ENCODE results near the gene GPX4.
A peak's percentile ranks its signal among the peaks of the same experiment; 100 is the strongest.

GPX4 gene, protein sequence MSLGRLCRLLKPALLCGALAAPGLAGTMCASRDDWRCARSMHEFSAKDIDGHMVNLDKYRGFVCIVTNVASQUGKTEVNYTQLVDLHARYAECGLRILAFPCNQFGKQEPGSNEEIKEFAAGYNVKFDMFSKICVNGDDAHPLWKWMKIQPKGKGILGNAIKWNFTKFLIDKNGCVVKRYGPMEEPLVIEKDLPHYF

DNA sequence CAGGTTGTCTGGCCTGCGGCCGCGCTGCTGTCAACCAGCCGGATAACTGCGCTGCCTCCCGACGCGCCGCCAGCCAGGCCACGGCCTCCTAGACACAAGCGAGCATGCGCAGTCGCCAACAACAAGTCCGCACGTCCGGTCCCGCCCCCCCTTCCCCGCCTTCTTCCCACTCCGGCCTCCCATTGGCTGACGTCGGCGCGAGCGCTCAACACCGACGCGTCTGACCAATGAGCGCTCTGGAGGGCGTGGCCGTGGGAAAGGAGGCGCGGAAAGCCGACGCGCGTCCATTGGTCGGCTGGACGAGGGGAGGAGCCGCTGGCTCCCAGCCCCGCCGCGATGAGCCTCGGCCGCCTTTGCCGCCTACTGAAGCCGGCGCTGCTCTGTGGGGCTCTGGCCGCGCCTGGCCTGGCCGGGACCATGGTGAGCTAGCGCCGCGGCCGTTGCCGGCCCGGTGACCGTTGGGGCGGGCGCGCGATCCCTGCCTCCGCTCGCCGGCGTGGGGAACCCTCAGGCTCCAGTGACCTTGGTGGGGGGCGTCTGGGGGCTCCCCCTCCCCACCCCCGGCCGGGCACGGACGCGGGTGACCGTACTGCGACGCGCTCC lies at the start of gene GPX4:
TSS of gene GPX4 (plus strand) at position 287 of the 603 bp plus-strand sequence. CDS start at position 337, 50 bp downstream.
- DNase-seq (ENCODE audit: low read depth) = peak; percentile 88

DNA sequence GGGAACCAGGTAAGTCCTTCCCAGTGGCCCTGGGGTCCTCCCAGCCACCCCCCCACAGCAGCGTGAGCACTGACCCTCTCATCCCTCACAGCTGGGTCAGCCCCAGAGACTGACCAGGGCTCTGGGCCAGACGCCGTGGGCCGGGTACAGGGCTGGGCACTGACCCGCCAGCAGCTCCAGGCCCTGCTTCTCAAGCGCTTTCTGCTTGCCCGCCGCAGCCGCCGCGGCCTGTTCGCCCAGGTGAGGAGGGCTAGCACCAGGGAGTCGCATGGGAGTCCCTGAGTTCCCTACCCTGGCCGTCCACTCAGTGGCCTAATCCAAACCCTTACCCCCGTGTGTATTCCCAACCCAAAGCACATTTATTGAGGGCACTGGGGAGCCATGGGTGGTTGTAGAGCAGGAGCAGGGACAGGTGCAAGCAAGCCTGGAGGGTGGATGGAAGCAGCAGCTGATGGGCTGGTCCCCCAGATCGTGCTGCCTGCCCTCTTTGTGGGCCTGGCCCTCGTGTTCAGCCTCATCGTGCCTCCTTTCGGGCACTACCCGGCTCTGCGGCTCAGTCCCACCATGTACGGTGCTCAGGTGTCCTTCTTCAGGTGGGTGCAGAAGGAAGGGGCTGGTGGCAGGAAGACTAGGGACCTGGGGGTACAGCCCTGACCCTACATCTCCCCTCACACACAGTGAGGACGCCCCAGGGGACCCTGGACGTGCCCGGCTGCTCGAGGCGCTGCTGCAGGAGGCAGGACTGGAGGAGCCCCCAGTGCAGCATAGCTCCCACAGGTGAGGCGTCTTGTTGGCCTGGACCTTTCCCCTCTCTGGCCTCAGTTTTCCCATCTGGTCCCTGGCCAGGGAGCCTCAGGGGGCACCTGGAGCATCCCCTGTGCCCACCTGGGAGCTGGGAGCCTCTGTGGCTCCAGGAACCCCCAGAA lies 49.4 kb upstream of the GPX4 start:
- no peak for DNase-seq (ENCODE audit: low read depth)

DNA sequence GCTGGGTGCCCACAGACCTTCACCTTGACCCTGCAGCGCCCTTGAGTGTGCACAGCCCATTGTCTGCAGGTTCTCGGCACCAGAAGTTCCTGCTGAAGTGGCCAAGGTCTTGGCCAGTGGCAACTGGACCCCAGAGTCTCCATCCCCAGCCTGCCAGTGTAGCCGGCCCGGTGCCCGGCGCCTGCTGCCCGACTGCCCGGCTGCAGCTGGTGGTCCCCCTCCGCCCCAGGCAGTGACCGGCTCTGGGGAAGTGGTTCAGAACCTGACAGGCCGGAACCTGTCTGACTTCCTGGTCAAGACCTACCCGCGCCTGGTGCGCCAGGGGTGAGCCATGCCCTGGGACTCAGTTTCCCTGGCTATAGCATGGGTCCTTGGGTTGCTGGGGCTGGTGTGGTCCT lies 48.8 kb upstream of the GPX4 start:
- DNase-seq (ENCODE audit: low read depth) = no peak

DNA sequence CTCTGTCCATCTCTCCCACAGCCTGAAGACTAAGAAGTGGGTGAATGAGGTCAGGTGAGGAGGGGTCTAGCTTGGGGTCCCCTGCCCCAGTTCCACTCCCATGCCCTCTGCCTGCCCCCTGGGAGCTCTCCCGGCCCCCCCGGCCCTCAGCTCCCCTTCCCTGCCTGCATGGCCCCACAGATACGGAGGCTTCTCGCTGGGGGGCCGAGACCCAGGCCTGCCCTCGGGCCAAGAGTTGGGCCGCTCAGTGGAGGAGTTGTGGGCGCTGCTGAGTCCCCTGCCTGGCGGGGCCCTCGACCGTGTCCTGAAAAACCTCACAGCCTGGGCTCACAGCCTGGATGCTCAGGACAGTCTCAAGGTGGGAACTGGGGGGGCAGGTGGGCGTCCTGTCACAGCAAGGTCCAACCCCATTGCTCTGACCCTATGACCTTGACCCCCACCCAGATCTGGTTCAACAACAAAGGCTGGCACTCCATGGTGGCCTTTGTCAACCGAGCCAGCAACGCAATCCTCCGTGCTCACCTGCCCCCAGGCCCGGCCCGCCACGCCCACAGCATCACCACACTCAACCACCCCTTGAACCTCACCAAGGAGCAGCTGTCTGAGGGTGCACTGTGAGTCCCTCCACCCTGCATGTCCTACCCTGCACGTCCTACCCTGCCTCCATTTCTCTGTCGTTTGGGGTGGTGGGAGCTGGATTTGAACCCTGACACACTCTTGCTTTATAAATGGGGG lies 47.7 kb upstream of the GPX4 start:
- DNase-seq (ENCODE audit: low read depth) = no peak

DNA sequence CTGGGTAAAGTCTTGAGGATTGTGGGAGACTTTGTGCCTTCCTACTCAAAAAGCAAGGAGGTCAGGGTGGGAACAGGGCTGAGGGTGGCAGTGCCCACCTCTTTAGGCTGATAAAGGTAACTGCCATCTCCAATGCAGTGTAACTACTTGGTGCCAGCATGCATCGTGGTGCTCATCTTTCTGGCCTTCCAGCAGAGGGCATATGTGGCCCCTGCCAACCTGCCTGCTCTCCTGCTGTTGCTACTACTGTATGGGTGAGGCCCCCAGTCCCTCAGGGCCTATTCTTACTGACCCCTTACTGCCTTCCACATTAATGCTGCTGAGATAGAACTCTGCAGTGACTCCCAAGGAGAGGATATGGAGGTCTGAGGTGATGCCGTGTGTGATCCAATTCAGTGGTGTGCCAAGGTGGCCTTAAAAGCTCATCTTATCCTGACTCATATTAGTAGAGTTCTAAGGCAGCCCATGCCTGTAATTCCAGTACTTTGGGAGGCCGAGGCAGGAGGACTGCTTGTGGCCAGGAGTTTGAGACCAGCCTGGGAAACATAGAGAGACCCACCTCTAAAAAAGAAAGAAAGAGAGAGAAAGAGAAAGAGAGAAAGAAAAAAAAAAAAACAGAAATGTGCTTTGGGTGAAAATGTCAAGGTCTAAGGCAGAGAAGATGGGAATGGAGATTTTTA lies 46.5 kb upstream of the GPX4 start:
- no peak for DNase-seq (ENCODE audit: low read depth)

DNA sequence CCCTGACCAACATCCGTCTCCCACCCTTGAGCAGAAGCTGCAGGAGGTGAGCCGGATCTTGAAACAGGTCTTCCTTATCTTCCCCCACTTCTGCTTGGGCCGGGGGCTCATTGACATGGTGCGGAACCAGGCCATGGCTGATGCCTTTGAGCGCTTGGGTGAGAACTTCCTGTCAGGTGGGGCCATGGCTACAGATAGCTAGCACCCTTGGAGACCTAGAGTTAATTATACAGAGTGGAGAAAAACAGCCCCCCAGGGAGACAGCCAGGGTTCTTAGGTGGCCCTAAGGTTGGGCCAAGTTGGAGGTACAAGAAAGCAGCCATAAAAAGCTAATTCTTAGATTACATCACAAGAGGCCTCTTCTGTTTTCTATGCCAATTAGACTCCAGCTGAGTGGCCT lies 45.7 kb upstream of the GPX4 start:
- DNase-seq (ENCODE audit: low read depth) = no peak

DNA sequence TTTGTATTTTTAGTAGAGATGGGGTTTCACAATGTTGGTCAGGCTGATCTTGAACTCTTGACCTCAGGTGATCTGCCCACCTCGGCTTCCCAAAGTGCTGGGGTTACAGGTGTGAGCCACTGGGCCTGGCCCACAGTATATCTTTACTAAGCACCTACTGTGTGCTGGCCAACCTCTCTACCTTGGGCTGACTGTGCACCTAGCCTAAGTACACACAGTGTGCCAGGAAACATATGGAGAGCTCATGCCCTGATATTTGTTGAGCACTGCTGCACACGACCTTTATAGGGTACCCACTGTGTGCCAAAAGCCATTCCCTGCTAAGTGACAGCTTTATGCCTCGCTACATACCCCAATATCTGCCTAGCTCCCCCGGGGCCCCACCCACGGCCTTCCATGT lies 43.1 kb upstream of the GPX4 start:
- DNase-seq (ENCODE audit: low read depth) = no peak

DNA sequence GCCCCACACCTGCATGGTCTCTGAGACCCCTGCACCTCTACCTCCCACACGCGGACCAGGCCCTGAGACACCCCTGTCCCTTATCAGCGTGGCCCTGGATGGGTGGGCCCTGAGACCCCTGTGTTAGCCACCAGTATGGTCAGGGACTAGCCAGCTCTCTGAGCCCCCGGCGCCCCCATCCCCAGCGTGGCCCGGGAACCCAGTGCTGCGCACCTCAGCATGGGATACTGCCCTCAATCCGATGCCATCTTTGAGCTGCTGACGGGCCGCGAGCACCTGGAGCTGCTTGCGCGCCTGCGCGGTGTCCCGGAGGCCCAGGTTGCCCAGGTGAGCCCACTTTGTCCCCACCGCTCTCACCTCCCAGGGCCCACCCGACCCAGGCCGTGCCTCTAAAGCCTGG lies 41.8 kb upstream of the GPX4 start:
- no peak for DNase-seq (ENCODE audit: low read depth)

DNA sequence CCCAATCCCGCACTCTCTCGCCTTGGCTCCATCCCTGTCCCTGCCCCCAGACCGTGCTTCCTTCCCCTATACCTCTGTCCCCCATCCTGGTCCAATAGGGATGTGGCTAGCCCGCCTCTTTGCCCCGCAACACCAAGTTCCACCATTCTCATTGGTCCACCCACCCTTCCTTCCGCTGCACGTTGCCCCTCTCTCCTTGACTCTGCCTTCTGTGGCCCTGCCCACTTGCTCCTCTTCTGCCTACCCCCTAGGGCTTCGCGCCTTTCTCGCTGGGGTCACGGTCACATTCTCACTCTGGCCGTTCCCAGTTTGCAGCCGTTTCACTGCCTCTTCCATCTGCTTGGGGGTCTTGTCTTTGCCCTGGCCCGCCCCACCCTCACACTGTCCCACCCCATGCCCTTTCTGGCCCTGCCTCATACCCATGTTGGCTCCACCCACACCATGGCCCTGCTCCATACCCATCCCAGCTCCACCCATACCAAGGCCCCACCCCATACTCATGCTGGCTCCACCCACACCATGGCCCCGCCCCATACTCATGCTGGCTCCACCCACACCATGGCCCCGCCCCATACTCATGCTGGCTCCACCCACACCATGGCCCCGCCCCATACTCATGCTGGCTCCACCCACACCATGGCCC lies 41.3 kb upstream of the GPX4 start:
- DNase-seq (ENCODE audit: low read depth) = no peak

DNA sequence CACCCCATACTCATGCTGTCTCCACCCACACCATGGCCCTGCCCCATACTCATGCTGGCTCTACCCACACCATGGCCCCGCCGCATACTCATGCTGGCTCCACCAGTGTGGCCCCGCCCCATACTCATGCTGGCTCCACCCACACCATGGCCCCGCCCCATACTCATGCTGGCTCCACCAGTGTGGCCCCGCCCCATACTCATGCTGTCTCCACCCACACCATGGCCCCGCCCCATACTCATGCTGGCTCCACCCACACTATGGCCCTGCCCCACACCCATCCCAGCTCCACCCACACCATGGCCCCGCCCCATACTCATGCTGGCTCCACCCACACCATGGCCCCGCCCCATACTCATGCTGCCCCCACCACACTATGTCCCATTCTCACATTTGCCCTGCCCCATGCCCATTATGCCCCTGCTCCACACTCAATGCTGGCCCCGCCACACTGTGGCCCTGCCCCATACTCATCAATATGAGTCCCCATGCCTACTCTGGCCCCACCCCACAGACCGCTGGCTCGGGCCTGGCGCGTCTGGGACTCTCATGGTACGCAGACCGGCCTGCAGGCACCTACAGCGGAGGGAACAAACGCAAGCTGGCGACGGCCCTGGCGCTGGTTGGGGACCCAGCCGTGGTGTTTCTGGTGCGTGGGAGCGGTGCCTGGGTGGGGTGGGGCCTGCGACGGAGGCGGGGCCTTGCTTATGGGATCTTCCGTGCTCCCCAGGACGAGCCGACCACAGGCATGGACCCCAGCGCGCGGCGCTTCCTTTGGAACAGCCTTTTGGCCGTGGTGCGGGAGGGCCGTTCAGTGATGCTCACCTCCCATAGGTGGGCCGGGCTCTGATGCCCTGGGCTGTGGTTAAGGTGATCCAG lies 40.5 kb upstream of the GPX4 start:
- DNase-seq (ENCODE audit: low read depth) = no peak

DNA sequence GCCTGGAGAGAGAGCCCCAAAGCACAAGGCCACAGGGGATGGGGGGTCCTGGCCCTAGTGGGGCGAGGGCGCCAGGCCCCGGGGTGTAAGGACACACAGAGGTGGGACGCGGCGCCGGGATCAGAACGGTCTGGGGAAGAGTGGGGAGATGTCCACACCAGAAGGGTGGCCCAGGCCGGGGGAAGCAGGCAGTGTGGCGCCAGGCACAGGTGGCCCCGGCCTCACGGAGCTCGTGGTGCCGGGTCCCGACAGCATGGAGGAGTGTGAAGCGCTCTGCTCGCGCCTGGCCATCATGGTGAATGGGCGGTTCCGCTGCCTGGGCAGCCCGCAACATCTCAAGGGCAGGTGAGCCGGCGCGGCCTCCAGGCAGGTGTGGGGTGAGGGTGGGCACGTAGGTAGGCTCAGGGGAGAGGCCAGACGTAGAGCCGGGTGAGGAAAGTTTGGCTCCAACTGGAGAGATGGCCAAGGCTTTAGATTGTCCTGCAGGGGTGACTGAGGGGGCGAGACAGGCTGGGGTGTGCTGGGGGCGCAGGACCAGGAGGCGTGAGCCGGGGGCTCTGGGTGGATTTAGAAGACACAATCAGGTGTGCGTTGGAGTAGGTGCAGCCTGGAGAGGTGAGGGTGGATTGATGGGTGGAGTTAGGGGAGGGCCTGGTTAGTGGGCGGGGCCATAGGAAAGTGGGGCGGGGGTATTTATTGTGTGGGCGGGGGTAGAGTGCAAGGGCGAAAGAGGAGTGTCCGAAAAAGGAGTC lies 39.7 kb upstream of the GPX4 start:
- DNase-seq (ENCODE audit: low read depth) = no peak

DNA sequence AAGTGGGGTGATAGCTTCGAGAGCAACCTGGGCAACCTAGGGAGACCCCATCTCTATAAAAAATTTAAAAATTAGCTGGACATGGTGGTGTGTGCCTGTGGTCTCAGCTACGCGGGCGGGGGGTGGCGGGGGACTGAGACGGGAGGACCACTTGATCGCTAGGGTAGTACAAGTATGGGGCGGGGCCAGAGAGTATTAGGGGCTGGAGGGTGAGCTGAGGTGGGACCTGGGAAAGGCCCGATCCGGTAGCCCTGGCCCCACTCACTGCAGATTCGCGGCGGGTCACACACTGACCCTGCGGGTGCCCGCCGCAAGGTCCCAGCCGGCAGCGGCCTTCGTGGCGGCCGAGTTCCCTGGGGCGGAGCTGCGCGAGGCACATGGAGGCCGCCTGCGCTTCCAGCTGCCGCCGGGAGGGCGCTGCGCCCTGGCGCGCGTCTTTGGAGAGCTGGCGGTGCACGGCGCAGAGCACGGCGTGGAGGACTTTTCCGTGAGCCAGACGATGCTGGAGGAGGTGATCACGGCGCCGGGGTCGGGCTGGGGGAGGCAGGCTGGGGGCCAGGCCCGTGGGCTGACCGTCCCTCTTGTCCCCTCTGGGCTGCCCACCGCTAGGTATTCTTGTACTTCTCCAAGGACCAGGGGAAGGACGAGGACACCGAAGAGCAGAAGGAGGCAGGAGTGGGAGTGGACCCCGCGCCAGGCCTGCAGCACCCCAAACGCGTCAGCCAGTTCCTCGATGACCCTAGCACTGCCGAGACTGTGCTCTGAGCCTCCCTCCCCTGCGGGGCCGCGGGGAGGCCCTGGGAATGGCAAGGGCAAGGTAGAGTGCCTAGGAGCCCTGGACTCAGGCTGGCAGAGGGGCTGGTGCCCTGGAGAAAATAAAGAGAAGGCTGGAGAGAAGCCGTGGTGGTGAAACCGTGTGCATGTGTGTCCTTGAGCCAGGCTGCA lies 38.9 kb upstream of the GPX4 start:
- DNase-seq (ENCODE audit: low read depth) = no peak

DNA sequence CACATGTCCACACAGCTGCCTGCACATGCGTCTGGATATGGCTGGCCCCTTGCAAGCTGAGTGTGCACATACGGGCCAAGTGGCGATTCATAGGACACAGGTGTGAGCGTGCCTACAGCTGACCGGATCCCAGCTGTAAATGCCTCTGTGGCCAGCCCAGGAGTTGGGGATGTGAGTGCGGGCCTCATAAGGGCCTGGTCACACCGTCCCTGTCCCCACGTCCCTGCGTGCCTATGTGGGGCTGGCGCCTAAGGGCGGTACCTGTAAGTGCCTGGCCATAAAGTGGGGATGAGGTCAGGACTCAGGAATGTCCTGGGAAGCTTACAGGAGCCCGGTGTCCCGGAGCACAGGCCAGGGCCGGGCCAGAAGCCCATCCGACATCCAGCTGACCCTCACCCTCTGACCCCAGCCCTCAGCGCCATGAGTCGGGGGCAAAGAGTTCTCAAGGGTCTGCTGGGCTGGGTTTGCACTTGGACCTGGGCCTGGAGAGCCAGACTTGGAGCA lies 38.1 kb upstream of the GPX4 start:
- no peak for DNase-seq (ENCODE audit: low read depth)

DNA sequence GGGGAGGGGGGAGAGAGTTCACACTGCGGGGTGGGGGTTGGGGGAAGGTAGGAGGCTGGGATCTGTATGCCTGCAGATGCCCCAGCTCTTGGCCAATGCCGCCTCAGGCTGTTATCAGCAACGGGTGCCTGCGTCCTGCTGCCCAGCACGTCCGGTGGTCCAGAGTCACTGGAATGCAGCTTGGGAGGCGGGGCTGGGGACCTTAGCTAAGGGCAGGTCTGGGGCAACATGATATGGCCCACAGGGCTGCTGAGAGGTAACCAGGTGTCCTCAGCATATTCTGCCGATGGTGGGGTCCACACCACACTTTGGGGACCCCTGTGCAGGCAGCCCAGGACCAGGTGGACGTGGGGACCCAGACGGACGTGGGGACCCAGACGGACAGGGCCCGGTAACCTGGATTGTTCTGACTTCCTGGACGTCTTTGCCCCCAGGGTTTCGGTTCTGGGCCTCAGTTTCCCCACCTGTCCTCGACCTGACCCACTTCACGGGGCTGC lies 37.5 kb upstream of the GPX4 start:
- no peak for DNase-seq (ENCODE audit: low read depth)

DNA sequence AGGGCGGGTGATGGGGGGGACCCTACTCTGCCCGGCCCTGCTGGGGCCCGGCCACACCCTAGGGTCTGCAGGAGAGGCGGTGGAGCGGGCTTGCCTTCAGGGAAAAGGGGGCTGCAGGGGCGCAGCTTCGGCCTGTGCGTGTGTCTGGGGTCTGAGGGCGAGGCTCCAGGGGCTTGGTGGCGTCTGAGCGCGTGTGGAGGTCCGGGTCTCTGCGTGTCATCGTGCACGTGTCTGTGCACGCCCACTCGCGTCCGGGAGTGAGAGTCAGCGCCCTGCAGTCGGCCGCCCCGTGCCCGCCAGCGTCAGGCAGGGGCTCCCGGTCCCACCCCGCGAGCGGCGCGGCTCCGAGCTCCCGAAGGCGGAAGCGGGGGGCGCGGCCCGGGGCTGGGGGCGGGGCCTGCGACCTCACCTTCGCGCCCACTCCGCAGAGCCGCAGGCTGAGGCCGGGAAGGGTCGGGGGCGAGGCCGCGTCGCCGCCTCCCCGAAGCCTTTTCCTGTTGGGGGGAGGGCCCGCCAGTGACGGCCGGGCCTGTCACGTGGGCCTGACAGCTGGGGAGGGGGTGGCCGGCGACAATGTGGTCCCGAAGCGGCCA lies 37.0 kb upstream of the GPX4 start, which contains the start of gene ARHGAP45:
TSS of gene ARHGAP45 (plus strand) at position 420 of the 593 bp plus-strand sequence. CDS start 239 bp downstream, outside the sequence.
- no peak for DNase-seq (ENCODE audit: low read depth)

DNA sequence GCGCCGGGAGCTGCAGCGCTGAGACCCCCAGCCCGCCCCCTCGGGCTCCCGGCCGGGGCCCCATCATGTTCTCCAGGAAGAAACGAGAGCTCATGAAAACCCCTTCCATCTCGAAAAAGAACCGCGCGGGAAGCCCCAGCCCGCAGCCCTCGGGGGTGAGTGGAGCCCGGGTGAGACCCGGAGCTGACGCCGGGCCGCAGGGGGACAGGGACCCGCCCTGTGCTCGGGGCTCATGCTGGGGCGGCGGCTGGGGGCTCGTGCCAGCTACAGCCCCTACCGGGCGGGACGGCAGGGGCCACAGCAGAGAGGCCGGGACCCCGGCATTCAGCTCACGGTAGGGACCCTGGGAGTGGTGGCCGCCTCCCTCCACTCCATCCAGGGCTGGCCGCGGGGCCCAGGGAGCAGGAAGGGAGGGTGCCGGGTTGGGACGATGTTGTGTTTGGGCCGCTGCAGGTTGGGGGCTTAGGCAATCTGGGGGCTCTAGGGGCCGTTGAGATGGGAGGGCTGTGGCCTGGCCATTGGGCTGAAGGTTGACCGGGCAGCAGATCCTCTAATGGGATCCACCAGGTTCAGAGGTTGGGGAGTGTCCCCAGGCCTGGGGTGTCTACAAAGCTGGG lies 36.3 kb upstream of the GPX4 start:
- DNase-seq (ENCODE audit: low read depth) = no peak
